EH (cell line): ENCODE results near the gene PLEKHG3.
"Not testable (repeated sequence)": the region's sequence is repeated elsewhere in the genome, so short reads cannot be mapped to it uniquely, and the experiment has no call there.

Experiments used
- DNase-seq: peaks from one replicate; pipeline ENCODE4 v3.0.0-alpha.2; 2015; ENCODE audit warnings: low read depth

PLEKHG3 gene

GRCh38 chr14:64704143-64704742 is at the start of gene PLEKHG3:
PLEKHG3 (plus strand) TSS chr14:64704424; CDS start chr14:64727632, 23,208 bp downstream.
- DNase-seq, result peak; percentile 85

- DNase-seq, result no peak
These were observed 49.3 kb upstream of the PLEKHG3 start for GRCh38 chr14:64654901-64655300.

- DNase-seq, result no peak
These were observed 47.2 kb upstream of the PLEKHG3 start for GRCh38 chr14:64656986-64657385.

GRCh38 chr14:64658201-64658600 is 46.0 kb upstream of the PLEKHG3 start:
- DNase-seq, result no peak

GRCh38 chr14:64658700-64659264 is 45.4 kb upstream of the PLEKHG3 start:
- DNase-seq, result not testable (repeated sequence)

- DNase-seq, result peak; percentile 76
These were observed 44.9 kb upstream of the PLEKHG3 start for GRCh38 chr14:64659366-64659765.

GRCh38 chr14:64663174-64663573 is 41.0 kb upstream of the PLEKHG3 start:
- DNase-seq, result peak; percentile 23

GRCh38 chr14:64671591-64671990 is 32.6 kb upstream of the PLEKHG3 start:
- DNase-seq, result peak; percentile 77

- no peak for DNase-seq
These were observed 30.9 kb upstream of the PLEKHG3 start for GRCh38 chr14:64673316-64673715.

- DNase-seq, result no peak
These were observed 30.5 kb upstream of the PLEKHG3 start for GRCh38 chr14:64673748-64674147.

GRCh38 chr14:64674829-64675228 is 29.4 kb upstream of the PLEKHG3 start:
- no peak for DNase-seq

- DNase-seq, result no peak
These were observed 28.9 kb upstream of the PLEKHG3 start for GRCh38 chr14:64675312-64675711.

GRCh38 chr14:64676410-64677008 is 27.7 kb upstream of the PLEKHG3 start:
- DNase-seq, result no peak

GRCh38 chr14:64680013-64680713 is 24.1 kb upstream of the PLEKHG3 start:
- DNase-seq, result no peak

- no peak for DNase-seq
These were observed 23.5 kb upstream of the PLEKHG3 start for GRCh38 chr14:64680714-64681065.

GRCh38 chr14:64681796-64682710 is 22.2 kb upstream of the PLEKHG3 start:
- peak; percentile 85 for DNase-seq

- no peak for DNase-seq
These were observed 21.4 kb upstream of the PLEKHG3 start for GRCh38 chr14:64682843-64683242.

- DNase-seq, result no peak
These were observed 21.0 kb upstream of the PLEKHG3 start for GRCh38 chr14:64683264-64683663.

- DNase-seq, result peak; percentile 70
These were observed 20.1 kb upstream of the PLEKHG3 start for GRCh38 chr14:64684091-64684490.

- DNase-seq, result no peak
These were observed 18.6 kb upstream of the PLEKHG3 start for GRCh38 chr14:64685371-64686281.

- no peak for DNase-seq
These were observed 18.0 kb upstream of the PLEKHG3 start for GRCh38 chr14:64686282-64686615.
